GM21367 (cell line): ENCODE measurements around the gene HIBCH.

Source experiments
- ATAC-seq: cut with Tn5 transposase; IDR thresholded peaks from one replicate; pipeline ENCODE4 v1.9.1; 2021; ENCODE audit not compliant: unreplicated experiment

The HIBCH gene

DNA sequence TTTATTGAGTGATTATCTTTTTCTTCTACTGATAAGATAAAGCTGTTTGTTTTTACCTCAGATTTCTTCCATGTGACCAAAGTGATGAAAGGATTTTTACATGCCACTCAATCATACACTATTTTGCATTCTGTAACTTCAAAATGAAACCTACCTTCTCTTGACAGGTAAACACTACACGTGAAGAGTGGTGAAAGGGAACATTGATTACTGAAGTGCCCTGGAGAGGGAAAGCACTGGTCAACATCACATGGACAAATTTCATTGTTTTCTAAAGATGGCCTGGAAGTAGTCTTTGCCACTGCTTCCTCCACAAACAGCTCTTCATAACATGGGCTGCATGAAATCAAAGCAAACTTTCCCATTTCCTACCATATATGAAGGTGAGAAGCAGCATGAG is 120.1 kb downstream of the HIBCH start:
- ATAC-seq, result no peak

- ATAC-seq, result no peak
These were observed 120.5 kb downstream of the HIBCH start for GRCh38 chr2:190199109-190199508.

GRCh38 chr2:190197143-190197720 is 122.4 kb downstream of the HIBCH start:
- ATAC-seq, result no peak

DNA sequence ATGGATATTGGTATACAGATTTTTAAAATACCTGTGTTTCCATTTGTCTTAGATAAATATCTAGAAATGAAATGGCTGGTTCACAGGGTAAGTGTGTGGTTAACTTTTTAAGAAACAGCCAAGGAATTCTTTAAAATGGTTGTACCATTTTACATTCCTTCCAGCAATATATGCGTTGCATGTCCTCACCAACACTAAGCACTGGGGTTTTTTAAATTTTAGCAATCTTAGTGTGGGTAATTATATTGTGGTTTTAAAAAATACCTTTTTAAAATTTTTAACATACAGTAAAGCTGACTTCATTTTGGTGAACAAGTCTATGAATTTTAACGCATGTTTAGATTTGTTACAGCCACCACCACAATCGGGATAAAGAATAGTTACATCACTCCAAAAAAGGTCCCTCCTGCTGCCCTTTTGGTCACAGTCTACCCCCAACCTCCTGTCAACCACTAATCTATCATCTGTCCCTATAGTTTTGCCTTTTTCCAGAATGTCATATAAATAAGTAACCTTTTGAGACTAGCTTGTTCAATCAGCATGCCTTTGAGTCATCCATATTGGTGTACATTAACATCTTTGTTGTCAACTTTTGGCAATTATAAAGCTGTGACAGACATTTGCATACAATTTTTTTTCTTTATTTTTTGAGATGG is 129.0 kb downstream of the HIBCH start:
- ATAC-seq, result no peak

- no peak for ATAC-seq
These were observed 131.3 kb downstream of the HIBCH start for GRCh38 chr2:190188289-190188688.

DNA sequence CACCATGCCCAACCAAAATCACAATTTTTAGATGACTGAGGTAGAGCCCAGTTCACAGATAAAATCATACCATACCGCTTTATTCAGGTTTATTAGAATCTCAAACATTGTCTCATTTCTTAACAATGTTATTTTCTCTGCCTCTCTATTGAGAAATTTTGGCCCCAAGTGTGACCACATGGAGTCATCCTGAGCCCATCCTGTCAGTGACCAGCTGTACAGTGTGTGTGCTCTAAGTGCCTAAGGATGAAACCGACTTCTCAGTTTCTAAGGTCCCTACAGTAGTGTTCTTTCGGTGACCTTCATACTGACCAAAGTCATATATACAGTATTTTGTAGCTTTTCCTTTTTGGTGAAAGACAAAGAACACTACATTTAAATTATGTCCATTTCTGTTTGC is 133.4 kb downstream of the HIBCH start:
- ATAC-seq, result no peak

- ATAC-seq, result no peak
These were observed 134.2 kb downstream of the HIBCH start for GRCh38 chr2:190185380-190185779.

DNA sequence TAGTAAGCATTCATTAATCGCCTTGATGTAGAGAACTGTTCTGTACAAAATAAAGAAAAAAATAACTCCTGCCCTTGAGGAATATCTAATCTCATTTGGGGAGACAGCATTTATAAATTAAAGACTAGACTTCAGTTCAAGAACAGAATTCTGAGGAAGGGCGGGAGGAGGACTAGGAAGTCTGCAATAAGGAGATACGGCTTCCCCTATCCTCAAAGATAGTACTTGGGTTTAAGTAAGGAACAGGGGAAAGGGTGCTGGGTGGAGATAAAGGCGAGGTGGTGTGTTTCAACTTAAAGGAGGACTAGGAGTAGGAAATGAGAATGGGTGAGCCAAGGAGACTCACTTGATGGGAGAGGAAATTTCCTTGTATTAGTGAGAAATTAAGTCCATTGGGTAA is 135.2 kb downstream of the HIBCH start:
- ATAC-seq, result no peak

DNA sequence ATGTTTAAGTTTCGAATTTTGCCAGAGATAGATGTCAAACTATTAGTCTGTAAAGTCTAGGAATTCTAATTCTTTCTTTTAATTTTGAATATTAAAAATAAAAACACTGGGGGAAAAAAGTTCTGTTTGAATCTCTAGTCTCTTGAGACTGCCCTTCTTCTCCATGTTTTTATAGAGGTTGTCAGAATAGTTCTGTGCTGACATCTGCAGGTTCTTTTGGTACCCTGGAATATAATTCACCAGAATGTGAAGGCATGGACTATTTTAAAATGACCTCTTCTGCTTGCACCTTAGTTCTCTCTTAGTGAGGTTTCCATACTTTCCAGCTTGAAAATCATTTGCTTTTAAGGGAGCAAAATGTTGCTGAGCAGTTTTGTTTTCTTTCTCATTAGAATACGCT is 136.1 kb downstream of the HIBCH start:
- no peak for ATAC-seq

- no peak for ATAC-seq
These were observed 137.5 kb downstream of the HIBCH start for GRCh38 chr2:190182071-190182524.

- ATAC-seq, result no peak
These were observed 138.4 kb downstream of the HIBCH start for GRCh38 chr2:190181123-190181669.

DNA sequence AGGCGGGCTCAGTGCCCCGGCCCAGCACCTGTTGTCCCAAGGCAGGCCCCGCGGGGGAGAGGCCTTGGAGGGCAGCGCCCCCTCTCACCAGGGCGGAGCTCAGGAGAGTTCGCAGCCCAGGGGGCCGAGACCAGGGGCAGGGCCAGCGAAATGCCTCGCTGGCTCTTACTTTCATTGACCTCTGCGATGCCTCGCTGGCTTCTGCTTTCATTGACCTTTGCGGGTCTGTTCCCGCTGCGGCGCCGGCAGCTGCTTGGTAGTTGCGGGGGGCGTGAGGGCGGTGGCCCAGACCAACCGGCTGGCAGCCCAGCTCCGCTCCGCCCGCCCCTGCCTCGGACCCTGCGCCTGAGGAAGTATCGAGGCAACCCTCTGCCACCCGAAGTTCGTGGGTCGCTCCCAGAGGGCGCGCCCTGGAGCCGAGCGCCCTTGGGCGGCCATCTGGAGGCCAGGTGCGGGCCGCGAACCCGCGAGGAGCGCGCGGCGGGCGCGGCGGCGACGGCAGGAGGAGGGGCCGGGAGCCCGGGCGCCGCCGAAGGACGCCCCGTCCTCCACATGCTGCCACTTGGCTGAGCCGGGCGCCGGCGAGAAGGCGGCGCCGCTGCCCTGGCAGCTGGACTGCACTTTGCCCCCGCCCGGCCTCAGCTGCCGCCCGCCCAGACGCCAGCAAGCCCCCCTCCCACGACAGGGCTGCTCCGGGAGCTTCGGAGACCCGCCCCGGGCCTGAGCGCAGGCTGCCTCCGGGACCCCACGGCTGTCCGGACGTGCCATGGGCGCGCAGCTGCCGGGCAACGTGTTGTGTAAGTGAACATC is 139.1 kb downstream of the HIBCH start:
- peak; percentile 84 for ATAC-seq

- ATAC-seq, result no peak
These were observed 139.8 kb downstream of the HIBCH start for GRCh38 chr2:190179754-190180312.

DNA sequence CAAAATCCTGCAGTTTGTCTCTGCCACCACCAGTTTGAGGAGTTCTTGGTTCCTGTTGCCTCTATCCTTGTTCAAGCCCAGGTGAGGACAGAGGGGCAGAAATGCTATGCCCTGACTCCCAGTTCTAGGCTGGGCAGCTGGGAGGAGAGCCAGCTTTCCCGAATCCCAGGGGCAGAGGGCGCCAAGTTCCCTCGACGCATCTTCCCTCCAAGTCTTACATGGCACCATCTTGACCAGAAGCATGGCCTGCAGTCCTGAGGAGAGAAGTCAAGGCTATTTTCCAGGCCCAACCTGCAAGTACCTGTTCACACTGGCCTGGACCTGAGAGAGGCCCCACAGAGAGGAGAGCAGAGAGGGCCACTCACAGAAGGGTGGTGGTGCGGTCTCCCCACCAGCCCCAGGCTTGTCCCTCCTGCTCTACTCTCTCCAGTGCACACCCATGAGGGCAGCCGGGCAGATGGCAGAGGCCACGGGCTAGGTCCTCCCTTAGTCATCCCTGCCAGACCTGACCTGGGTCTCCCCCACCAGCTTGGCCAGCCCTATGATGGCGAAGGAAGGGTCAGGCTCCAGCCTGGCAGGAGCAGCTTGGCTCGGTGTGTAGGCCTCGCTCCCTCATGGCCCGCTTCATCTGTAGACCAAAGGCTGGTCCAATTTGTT is 141.4 kb downstream of the HIBCH start:
- no peak for ATAC-seq

DNA sequence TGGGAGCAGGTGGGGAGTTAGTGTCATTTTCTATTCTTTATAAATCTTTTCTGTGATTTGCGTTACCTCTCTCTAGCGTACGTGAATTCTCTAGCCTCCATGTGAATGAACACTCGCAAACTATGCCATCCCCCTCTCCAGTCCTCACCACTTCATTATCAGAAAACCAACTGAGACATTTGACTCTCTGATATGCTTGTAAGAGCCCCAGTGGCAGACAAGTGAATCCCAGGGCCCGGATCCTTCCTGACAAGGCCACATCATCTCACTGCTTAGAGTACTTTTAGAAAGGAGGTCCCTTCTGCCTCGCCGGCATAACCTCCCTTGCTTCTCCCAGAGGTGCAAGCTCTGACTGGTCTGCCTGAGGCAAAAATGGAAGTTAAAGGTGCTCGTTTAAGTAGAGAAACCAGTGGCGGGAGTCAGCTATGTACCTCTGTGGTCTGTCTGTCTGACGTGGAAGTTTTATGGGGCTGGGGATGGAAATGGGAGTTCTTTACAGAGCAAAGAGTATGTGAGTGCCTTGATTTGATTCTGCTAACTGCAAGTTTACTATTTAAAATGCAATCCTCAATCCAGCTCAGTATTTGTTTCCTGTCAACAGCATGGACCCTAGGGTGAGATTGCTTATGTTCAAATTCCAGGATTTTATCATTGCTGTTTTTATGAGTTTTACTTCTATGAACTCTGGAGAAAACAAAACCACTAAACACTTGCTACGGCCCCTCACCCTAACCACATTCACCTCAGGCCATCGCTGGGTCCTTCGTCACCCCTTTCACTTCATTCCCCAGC is 142.2 kb downstream of the HIBCH start:
- no peak for ATAC-seq

GRCh38 chr2:190173392-190173791 is 146.2 kb downstream of the HIBCH start:
- ATAC-seq, result no peak

DNA sequence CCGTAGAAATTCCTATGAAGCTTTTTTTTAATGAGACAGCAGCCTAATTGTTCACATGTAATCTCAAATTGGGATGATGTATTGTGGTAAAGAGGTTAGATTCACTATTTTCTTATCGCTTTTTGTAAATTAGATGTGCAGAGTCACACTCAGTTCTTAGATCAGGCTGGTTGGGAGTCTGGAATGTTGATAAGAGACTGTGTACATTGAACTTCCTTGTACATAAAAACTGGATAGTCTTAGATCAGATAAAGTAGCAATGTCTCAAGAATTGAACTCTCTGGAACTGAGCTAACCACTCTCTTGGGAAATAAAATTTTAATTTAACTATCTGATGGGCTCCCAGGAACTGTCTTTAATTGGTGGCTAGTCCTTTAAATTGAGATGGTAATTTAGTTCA is 149.0 kb downstream of the HIBCH start:
- ATAC-seq, result no peak

- no peak for ATAC-seq
These were observed 150.2 kb downstream of the HIBCH start for GRCh38 chr2:190169221-190170072.

- no peak for ATAC-seq
These were observed 151.9 kb downstream of the HIBCH start for GRCh38 chr2:190167702-190168101.
